WERI-Rb-1 (cell line): ENCODE measurements around the gene ABCE1.

Experiments
- DNase-seq: peaks from one replicate; pipeline ENCODE4 v3.0.0-alpha.2; 2020
- H3K27ac ChIP-seq: fragments of 250-450 bp; sonication (Bioruptor Pico); 2 replicates; pipeline ENCODE4 v1.5.1; 2020; ENCODE audit warnings: mild to moderate bottlenecking, moderate library complexity
- H3K27me3 ChIP-seq: fragments of 250-450 bp; sonication (Bioruptor Pico); 2 replicates; pipeline ENCODE4 v1.5.1; 2021; ENCODE audit warnings: mild to moderate bottlenecking, low read depth, moderate library complexity; ENCODE audit not compliant: insufficient read depth, severe bottlenecking
- H3K36me3 ChIP-seq: fragments of 250-450 bp; sonication (Bioruptor Pico); 2 replicates; pipeline ENCODE4 v1.5.1; 2020; ENCODE audit warnings: mild to moderate bottlenecking, moderate library complexity
- H3K4me3 ChIP-seq: 2 replicates; pipeline ENCODE4 v1.5.1; 2011; ENCODE audit warnings: low read depth, mild to moderate bottlenecking, control low read depth, low read length
- H3K9me3 ChIP-seq: fragments of 250-450 bp; sonication (Bioruptor Pico); 2 replicates; pipeline ENCODE4 v1.5.1; 2021; ENCODE audit warnings: mild to moderate bottlenecking, moderate library complexity; ENCODE audit not compliant: severe bottlenecking
- TF ChIP-seq, protein P1 (sequence below): IDR thresholded peaks from 2 replicates; pipeline ENCODE4 v1.5.1; 2011; ENCODE audit warnings: low read depth, mild to moderate bottlenecking, control low read depth, inconsistent platforms, low read length

Gene ABCE1

DNA sequence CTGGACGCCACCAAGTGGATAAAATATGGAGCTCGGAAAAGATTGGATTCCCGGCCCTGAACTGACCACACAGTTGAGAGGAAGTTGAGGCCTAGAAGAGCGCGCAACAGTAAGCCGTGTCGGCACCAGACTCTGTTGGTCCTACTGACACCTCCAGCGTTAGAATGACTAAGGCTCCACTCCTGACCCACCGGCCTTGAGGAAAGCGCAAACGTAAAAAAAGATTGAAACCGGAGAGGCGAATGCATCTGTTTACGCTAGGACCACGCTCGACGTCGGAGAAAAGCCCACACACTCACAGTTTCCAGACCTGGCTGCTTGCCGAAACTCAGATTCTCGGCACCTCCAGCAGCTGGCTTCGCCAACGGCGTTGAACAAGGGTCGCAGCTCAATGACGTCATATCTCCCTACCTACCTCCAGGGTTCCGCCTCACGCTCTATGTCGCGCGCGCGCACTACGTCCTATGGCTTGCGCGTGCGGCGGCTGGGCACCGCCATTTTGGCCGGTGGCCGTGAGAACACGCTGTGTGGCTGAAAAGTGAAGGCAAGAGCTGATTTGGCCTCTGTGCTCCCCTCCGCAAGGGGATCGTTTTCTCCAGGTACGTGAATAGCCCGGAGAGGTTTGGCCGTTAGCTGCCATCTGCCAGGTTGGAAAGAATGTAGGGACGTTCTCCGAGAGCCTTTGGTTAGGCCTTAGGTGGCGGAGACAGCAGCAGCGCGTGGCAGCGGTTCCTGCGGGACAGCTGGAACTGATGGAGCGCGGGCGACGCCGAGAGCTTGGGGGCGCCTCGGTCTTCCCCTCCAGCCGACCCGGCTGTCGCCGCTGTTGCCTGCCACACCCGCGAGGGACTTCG lies at the start of gene ABCE1, which contains the start of gene ANAPC10:
Gene ABCE1 (plus strand): TSS at position 491 of the 854 bp plus-strand sequence. CDS start 6,102 bp downstream, outside the sequence.
Gene ANAPC10 (minus strand): TSS at position 376 of the 854 bp plus-strand sequence. CDS start 2,097 bp downstream, outside the sequence.
- peak within 1 kb of the TSS; percentile 92 for H3K27ac ChIP-seq
- peak; percentile 98 for DNase-seq
- H3K9me3 ChIP-seq: no peaks in the 10 kb centered on the region
- TF ChIP-seq, protein P1, sequence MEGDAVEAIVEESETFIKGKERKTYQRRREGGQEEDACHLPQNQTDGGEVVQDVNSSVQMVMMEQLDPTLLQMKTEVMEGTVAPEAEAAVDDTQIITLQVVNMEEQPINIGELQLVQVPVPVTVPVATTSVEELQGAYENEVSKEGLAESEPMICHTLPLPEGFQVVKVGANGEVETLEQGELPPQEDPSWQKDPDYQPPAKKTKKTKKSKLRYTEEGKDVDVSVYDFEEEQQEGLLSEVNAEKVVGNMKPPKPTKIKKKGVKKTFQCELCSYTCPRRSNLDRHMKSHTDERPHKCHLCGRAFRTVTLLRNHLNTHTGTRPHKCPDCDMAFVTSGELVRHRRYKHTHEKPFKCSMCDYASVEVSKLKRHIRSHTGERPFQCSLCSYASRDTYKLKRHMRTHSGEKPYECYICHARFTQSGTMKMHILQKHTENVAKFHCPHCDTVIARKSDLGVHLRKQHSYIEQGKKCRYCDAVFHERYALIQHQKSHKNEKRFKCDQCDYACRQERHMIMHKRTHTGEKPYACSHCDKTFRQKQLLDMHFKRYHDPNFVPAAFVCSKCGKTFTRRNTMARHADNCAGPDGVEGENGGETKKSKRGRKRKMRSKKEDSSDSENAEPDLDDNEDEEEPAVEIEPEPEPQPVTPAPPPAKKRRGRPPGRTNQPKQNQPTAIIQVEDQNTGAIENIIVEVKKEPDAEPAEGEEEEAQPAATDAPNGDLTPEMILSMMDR: 0 out of 2 replicates have a peak, but pooled peaks have one; percentile 13
- peaks cover 31% of the 10 kb centered on the region for H3K36me3 ChIP-seq
- peak within 1 kb of the TSS; percentile 89 for H3K4me3 ChIP-seq
- H3K27me3 ChIP-seq: no peaks in the 10 kb centered on the region

DNA sequence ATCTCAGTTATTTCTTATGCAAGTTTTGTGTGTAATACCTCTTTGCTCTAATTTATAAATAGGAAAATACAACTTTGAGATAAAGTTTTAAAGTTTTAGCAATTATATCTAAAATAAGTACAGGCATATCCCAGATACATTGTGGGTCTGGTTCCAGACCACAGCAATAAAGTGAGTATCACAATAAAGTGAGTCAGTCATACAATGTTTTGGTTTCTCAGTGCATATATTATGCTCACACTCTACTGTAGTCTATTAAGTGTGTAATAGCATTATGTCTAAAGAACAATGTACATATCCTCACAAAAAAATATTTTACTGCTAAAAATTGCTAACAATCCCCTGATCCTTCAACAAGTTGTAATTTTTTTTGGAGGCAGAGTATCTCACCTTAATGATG lies 49.3 kb upstream of the ABCE1 start:
- no peak for DNase-seq
- no peak overlapping the region for H3K4me3 ChIP-seq
- H3K27me3 ChIP-seq: no peaks in the 10 kb centered on the region
- no peaks in the 10 kb centered on the region; the same call in none of the 2 replicates for H3K36me3 ChIP-seq
- no peaks in the 10 kb centered on the region for H3K9me3 ChIP-seq
- H3K27ac ChIP-seq: no peak overlapping the region
- TF ChIP-seq, protein P1: no peak

DNA sequence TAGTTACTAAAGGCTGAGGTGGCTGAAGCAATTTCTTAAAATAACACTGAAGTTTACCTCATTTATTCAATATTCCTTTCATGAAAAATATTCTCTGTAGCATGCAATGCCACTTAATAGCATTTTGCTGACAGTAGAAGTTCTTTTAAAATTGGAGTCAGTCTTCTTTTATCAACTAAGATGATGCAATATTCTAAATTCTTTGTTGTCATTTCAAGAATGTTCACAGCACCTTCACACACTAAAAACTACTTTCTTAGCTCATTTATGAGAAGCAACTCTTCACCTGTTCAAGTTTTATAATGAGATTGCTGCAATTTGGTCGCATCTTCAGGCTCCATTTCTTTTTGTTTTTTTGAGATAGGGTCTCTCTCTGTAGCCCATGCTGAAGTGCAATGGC lies 48.9 kb upstream of the ABCE1 start:
- Histone ChIP-seq H3K36me3 (no peaks in the 10 kb centered on the region; the same call in none of the 2 replicates), H3K27me3 (no peaks in the 10 kb centered on the region), H3K4me3 (no peak overlapping the region), H3K9me3 (no peaks in the 10 kb centered on the region), H3K27ac (no peak overlapping the region)
- TF ChIP-seq, protein P1: no peak
- DNase-seq: no peak

DNA sequence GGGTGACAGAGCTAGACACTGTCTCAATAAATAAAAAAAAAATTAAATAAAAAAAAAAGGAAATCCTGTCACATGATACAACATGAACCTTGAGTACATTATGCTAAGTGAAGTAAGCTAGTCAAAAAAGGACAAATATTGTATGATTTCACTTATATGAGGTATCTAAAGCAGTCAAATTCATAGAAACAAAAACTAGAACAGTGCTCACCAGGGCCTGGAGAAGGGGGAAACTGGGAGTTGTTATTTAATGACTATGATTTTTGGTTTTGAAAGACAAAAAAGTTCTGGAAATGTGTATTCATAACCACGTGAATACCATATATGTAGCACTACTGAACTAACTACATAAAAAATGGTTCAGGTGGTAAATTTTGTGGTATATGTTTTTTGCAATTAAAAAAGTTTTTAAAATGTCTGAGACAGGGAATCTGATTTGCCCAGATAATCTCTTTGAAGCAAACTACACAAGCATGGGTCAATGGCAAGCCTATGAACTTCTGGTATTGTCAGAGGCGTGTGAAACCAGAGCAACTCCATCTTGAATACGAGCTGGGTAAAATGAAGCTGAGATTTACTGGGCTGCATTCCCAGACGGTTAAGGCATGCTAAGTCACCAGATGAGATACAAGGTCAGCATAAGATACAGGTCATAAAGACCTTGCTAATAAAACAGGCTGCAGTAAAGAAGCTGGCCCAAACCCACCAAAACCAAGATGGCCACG lies 42.4 kb upstream of the ABCE1 start:
- no peak for DNase-seq
- no peak overlapping the region for H3K27ac ChIP-seq
- no peak overlapping the region for H3K4me3 ChIP-seq
- H3K9me3 ChIP-seq: no peaks in the 10 kb centered on the region
- TF ChIP-seq, protein P1: no peak
- no peaks in the 10 kb centered on the region; the same call in 1 of the 2 replicates for H3K36me3 ChIP-seq
- no peaks in the 10 kb centered on the region for H3K27me3 ChIP-seq

DNA sequence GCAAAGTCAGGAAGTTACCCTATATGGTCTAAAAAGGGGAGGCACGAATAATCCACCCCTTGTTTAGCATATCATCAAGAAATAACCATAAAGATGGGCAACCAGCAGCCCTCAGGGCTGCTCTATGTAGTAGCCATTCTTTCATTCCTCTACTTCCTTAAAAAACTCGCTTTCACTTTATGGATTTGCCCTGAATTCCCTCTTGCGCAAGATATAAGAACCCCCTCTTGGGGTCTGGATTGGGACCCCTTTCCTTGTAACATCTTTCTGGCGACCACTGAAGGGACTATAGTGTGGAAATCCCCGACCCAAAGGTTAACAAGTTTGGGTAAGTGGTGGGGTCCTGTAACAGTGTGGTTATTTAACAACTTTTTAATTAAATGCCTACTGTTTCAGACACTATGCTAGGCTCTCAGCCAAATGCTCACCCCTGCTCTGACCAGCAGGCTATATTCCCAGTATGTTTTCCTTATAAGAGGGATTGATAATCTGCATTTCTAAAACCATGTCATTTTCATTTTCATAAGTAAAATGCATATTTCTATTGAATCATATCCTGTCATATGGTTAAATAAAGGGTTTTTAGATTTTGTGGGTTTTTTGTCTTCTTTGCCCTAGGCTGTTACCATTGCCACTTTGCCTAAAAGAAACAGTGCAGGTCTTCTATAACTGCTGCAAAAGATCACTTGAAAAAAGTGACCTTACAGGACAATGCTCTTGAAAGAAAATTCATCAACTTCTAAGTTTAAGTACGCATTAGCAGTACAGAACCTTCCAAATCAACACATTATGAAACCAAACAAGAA lies 41.6 kb upstream of the ABCE1 start:
- DNase-seq: no peak
- H3K36me3 ChIP-seq: no peaks in the 10 kb centered on the region
- H3K27ac ChIP-seq: no peak overlapping the region
- H3K4me3 ChIP-seq: no peak overlapping the region
- TF ChIP-seq, protein P1: no peak
- no peaks in the 10 kb centered on the region for H3K27me3 ChIP-seq
- no peaks in the 10 kb centered on the region for H3K9me3 ChIP-seq
